Caco-2 (cell line): ENCODE data around the gene HOXA7. TPM values are rescaled to one million over a fixed set of nuclear protein-coding genes. Genes with fewer than 3 reads are reported as not detected.

ENCODE experiments used
- BruUV-seq: library from RNA; stranded (reverse); fragments of 400-500 nt; replicated peaks from 2 replicates; lab custom pipeline; 2021; lab: Mats Ljungman, UMichigan
- CTCF ChIA-PET: fragments of 300-600 bp; sonication (Branson Sonifier 250); formaldehyde crosslinking; loops from one replicate; lab custom pipeline; 2022; ENCODE audit warnings: antibody characterized with exemption; lab: Charles Lee
- POLR2A ChIA-PET: fragments of 300-600 bp; sonication (Branson Sonifier 250); formaldehyde crosslinking; loops from one replicate; lab custom pipeline; 2022; ENCODE audit warnings: antibody characterized with exemption; lab: Charles Lee
- DNase-seq, 2 experiments: peaks; one replicate each; pipeline versions ENCODE4 v3.0.0 to v3.0.0-alpha.2; 2020 to 2022
- H3K27me3 ChIP-seq: replicated peaks from 2 replicates; pipeline ENCODE4 v1.6.0; 2011; ENCODE audit warnings: low read length; ENCODE audit not compliant: control insufficient read depth, insufficient read depth
- H3K36me3 ChIP-seq: 2 replicates; pipeline ENCODE4 v1.5.1; 2011; ENCODE audit warnings: low read length; ENCODE audit not compliant: control insufficient read depth, insufficient read depth
- H3K4me1 ChIP-seq: fragments of 250-450 bp; sonication (Bioruptor Pico); 2 replicates; pipeline ENCODE4 v1.5.1; 2020; ENCODE audit warnings: mild to moderate bottlenecking
- H3K4me3 ChIP-seq: 2 replicates; pipeline ENCODE4 v1.5.1; 2011; ENCODE audit warnings: low read depth, mild to moderate bottlenecking, control low read depth, low read length
- H3K9me3 ChIP-seq: fragments of 250-450 bp; sonication (Bioruptor Pico); 2 replicates; pipeline ENCODE4 v1.5.1; 2020; ENCODE audit warnings: mild to moderate bottlenecking, moderate library complexity
- H3K27ac Mint-ChIP-seq: one replicate; pipeline ENCODE4 v1.8.0; 2022; ENCODE audit warnings: mixed read lengths; ENCODE audit not compliant: unreplicated experiment
- H3K27me3 Mint-ChIP-seq: one replicate; pipeline ENCODE4 v1.8.0; 2022; ENCODE audit warnings: mixed read lengths; ENCODE audit not compliant: insufficient read depth, unreplicated experiment
- H3K36me3 Mint-ChIP-seq: one replicate; pipeline ENCODE4 v1.8.0; 2022; ENCODE audit warnings: mild to moderate bottlenecking, mixed read lengths; ENCODE audit not compliant: insufficient read depth, unreplicated experiment
- H3K4me1 Mint-ChIP-seq: one replicate; pipeline ENCODE4 v1.8.0; 2022; ENCODE audit warnings: low read depth, mixed read lengths; ENCODE audit not compliant: unreplicated experiment
- H3K4me3 Mint-ChIP-seq: one replicate; pipeline ENCODE4 v1.8.0; 2022; ENCODE audit warnings: mild to moderate bottlenecking, moderate library complexity, mixed read lengths; ENCODE audit not compliant: unreplicated experiment
- H3K9me3 Mint-ChIP-seq: one replicate; pipeline ENCODE4 v1.8.0; 2022; ENCODE audit warnings: mixed read lengths; ENCODE audit not compliant: unreplicated experiment
- intact Hi-C: fragments of 100-400 bp; cut with micrococcal nuclease; formaldehyde crosslinking; loops from one replicate; pipeline ENCODE4 v1.10.0; 2022; ENCODE audit not compliant: unreplicated experiment
- total RNA-seq: library from RNA; stranded (reverse); gene quantifications from 2 replicates; pipeline ENCODE4 v1.2.3, GENCODE V29; 2022
- TF ChIP-seq, protein P1 (sequence below), 2 experiments: fragments of 200-600 bp in 1 of 2; IDR thresholded peaks; 1 replicate in 1 of 2; 2 replicates in 1 of 2; pipeline versions ENCODE4 v1.5.1 to v1.8.0; 2011 to 2022; ENCODE audit warnings: antibody characterized with exemption in 1 of 2, control low read depth in 1 of 2, inconsistent platforms in 1 of 2, low read depth in 1 of 2, low read length in 1 of 2, mild to moderate bottlenecking in 1 of 2, moderate library complexity in 1 of 2; ENCODE audit not compliant: insufficient read depth in 1 of 2, severe bottlenecking in 1 of 2, unreplicated experiment in 1 of 2

HOXA7 gene
- total RNA-seq, 1 experiment from 2014 or later: 19.9 TPM

- no peaks in the 10 kb centered on the region for H3K9me3 ChIP-seq
- CTCF ChIA-PET: interaction anchor here (0.6 to 1.5 kb wide), 3 partner anchors 105 to 289 kb away, joined by 3 to 4 read pairs (median 4); partner anchors contain the start of gene SKAP2
- no TSS peak for BruUV-seq
- Mint-ChIP-seq H3K4me1 (no peaks in the 10 kb centered on the region), H3K4me3 (peak overlapping the region; percentile 78), H3K9me3 (no peaks in the 10 kb centered on the region), H3K27me3 (no peaks in the 10 kb centered on the region), H3K27ac (peak overlapping the region; percentile 13), H3K36me3 (peaks cover 11% of the 10 kb centered on the region)
- H3K36me3 ChIP-seq: no peaks in the 10 kb centered on the region; the same call in 1 of the 2 replicates
- POLR2A ChIA-PET: interaction anchor here (1.1 kb wide), 1 partner anchor 21 kb away, joined by 3 read pairs; no protein-coding TSS in a partner anchor
- H3K27me3 ChIP-seq: no peaks in the 10 kb centered on the region
- intact Hi-C loops: no loop called here
- TF ChIP-seq, protein P1, sequence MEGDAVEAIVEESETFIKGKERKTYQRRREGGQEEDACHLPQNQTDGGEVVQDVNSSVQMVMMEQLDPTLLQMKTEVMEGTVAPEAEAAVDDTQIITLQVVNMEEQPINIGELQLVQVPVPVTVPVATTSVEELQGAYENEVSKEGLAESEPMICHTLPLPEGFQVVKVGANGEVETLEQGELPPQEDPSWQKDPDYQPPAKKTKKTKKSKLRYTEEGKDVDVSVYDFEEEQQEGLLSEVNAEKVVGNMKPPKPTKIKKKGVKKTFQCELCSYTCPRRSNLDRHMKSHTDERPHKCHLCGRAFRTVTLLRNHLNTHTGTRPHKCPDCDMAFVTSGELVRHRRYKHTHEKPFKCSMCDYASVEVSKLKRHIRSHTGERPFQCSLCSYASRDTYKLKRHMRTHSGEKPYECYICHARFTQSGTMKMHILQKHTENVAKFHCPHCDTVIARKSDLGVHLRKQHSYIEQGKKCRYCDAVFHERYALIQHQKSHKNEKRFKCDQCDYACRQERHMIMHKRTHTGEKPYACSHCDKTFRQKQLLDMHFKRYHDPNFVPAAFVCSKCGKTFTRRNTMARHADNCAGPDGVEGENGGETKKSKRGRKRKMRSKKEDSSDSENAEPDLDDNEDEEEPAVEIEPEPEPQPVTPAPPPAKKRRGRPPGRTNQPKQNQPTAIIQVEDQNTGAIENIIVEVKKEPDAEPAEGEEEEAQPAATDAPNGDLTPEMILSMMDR (IDR thresholded peaks at IDR 0.05; ENCODE audit: insufficient read depth in 1 of 2, low read depth in 1 of 2, low read length in 1 of 2, severe bottlenecking in 1 of 2, unreplicated experiment in 1 of 2): no peak
- peak in 1 of 2 experiments; percentile 7 for DNase-seq
- H3K4me1 ChIP-seq: 0 out of 2 replicates have a peak, but pooled peaks cover 6% of the 10 kb centered on the region
- peak overlapping the region; percentile 57 for H3K4me3 ChIP-seq
Measured at GRCh38 chr7:27142580-27143022, 13.9 kb downstream of the HOXA7 start.

DNA sequence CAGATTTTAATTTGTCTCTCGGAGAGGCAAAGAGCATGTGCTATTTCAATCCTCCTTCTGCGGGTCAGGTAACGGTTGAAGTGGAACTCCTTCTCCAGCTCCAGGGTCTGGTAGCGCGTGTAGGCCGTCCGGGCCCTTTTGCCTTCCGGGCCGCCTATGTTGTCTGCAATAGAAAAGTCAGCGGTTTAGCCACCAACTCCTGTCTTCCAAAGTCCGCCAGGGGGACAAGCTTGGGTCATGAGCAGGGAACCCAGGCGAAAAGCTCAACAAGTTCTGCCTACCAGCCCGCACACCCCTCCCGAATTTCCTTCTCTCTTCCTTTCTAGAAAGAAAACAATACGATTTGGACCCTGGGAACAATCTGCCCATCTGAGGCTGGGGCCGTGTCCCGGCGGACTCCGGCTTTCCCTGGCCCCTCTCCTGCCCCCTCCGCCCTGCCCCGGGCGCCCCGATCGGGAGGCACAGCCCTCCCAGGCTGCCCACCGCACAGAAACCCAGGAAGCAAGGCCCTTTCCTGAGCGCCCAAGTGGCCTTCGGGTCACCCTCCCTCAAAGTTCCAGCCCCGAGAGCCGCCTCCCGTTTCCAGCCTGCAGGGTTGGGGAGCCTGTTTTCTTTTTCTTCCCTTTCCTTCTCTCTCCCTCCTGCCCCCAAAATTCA is 14.4 kb downstream of the HOXA7 start:
- BruUV-seq: no TSS peak
- Mint-ChIP-seq H3K4me1 (no peaks in the 10 kb centered on the region), H3K9me3 (no peaks in the 10 kb centered on the region), H3K4me3 (peak overlapping the region; percentile 78), H3K36me3 (peaks cover 11% of the 10 kb centered on the region), H3K27ac (peak overlapping the region; percentile 13), H3K27me3 (no peaks in the 10 kb centered on the region)
- intact Hi-C loops: no loop called here
- peak in 1 of 2 experiments; percentile 26 for DNase-seq
- Histone ChIP-seq H3K4me3 (peak overlapping the region; percentile 57), H3K36me3 (no peaks in the 10 kb centered on the region; the same call in 1 of the 2 replicates), H3K27me3 (no peaks in the 10 kb centered on the region), H3K4me1 (0 out of 2 replicates have a peak, but pooled peaks cover 2% of the 10 kb centered on the region), H3K9me3 (no peaks in the 10 kb centered on the region)
- TF ChIP-seq, protein P1 (IDR thresholded peaks at IDR 0.05; ENCODE audit: insufficient read depth in 1 of 2, low read depth in 1 of 2, low read length in 1 of 2, severe bottlenecking in 1 of 2, unreplicated experiment in 1 of 2): no peak
- ChIA-PET CTCF (interaction anchor here (0.6 to 1.3 kb wide), 4 partner anchors 14 to 288 kb away, joined by 3 to 4 read pairs (median 3); partner anchors contain the start of gene HOXA7), POLR2A (no interaction called here)

DNA sequence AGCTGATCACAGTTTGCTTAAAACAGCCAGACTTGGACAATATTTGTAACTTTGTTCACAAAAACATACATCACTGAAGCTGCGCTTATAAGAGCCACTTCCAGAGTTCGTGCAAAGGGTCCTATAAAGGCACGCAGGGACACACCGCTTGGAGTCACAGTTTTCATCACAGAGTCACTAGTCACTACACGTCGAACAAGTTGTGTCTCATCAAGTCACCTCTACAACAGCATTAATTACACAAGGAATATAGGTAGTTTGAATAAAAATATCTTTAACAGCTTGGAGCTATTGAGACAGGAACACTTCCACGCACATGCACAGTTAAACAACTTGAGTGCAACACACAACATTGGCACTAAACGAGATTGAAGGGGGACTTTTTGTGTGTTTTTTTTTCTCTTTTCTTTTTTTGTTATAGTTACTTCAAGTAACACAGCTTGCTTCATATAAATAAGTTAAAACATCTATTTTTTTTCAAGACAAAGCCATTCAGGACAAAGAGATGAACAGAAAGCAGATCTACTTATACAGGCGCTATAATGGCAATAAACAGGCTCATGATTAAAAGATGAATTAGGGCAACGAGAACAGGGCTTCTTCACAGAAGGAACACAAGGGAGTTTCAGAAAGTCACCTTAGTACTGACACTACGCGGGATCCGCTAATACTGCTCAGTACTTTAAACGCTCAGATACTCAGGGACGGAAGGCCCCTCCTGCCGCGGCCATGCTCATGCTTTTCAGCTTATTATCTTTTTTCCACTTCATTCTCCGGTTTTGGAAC is 15.1 kb downstream of the HOXA7 start:
- BruUV-seq: no TSS peak
- Histone ChIP-seq H3K36me3 (no peaks in the 10 kb centered on the region; the same call in 1 of the 2 replicates), H3K27me3 (no peaks in the 10 kb centered on the region), H3K4me1 (no peaks in the 10 kb centered on the region), H3K4me3 (no peak overlapping the region), H3K9me3 (no peaks in the 10 kb centered on the region)
- H3K4me1 Mint-ChIP-seq: no peaks in the 10 kb centered on the region
- no peak overlapping the region for H3K4me3 Mint-ChIP-seq
- peaks cover 11% of the 10 kb centered on the region for H3K36me3 Mint-ChIP-seq
- CTCF ChIA-PET: interaction anchor here (0.9 to 1.3 kb wide), 2 partner anchors 15 to 20 kb away, joined by 3 read pairs; partner anchors contain the start of gene HOXA7
- POLR2A ChIA-PET: no interaction called here
- H3K27me3 Mint-ChIP-seq: no peaks in the 10 kb centered on the region
- TF ChIP-seq, protein P1 (IDR thresholded peaks at IDR 0.05; ENCODE audit: insufficient read depth in 1 of 2, low read depth in 1 of 2, low read length in 1 of 2, severe bottlenecking in 1 of 2, unreplicated experiment in 1 of 2): no peak
- H3K9me3 Mint-ChIP-seq: no peaks in the 10 kb centered on the region
- no peak overlapping the region for H3K27ac Mint-ChIP-seq
- intact Hi-C loops: no loop called here
- no peak for DNase-seq
